Femur (tissue), 1 donor: ENCODE data around the gene TRIM3.

Experiments used
- DNase-seq: peaks from one replicate; pipeline ENCODE4 v3.0.0-alpha.2; 2017

The TRIM3 gene

GRCh38 chr11:6437423-6437822, 36.3 kb downstream of the TRIM3 start:
- no peak for DNase-seq

GRCh38 chr11:6433998-6434660, 39.6 kb downstream of the TRIM3 start:
- DNase-seq, result no peak

GRCh38 chr11:6431861-6432260, 41.9 kb downstream of the TRIM3 start:
- DNase-seq, result no peak

GRCh38 chr11:6427516-6427915, 46.2 kb downstream of the TRIM3 start:
- no peak for DNase-seq

- DNase-seq, result no peak
Measured at GRCh38 chr11:6420677-6421076, 53.1 kb downstream of the TRIM3 start.

GRCh38 chr11:6419009-6419631, 54.6 kb downstream of the TRIM3 start, which contains the start of gene APBB1:
APBB1 (minus strand) TSS chr11:6419094; CDS start chr11:6411347, 7,747 bp downstream.
- peak; percentile 79 for DNase-seq

GRCh38 chr11:6418557-6419008, 55.2 kb downstream of the TRIM3 start:
- peak; percentile 43 for DNase-seq

GRCh38 chr11:6417907-6418556, 55.7 kb downstream of the TRIM3 start:
- DNase-seq, result no peak

- no peak for DNase-seq
Measured at GRCh38 chr11:6415797-6416196, 57.9 kb downstream of the TRIM3 start.

- no peak for DNase-seq
Measured at GRCh38 chr11:6414874-6415328, 58.8 kb downstream of the TRIM3 start.

- no peak for DNase-seq
Measured at GRCh38 chr11:6413791-6414201, 59.9 kb downstream of the TRIM3 start.

- no peak for DNase-seq
Measured at GRCh38 chr11:6411594-6412031, 62.1 kb downstream of the TRIM3 start.

GRCh38 chr11:6410695-6411430, 62.9 kb downstream of the TRIM3 start:
- no peak for DNase-seq

GRCh38 chr11:6406370-6406769, 67.4 kb downstream of the TRIM3 start:
- no peak for DNase-seq

GRCh38 chr11:6405846-6406245, 67.9 kb downstream of the TRIM3 start:
- DNase-seq, result no peak

- DNase-seq, result peak; percentile 78
Measured at GRCh38 chr11:6405052-6405667, 68.6 kb downstream of the TRIM3 start.

- DNase-seq, result no peak
Measured at GRCh38 chr11:6404342-6405051, 69.2 kb downstream of the TRIM3 start.

GRCh38 chr11:6403539-6403938, 70.2 kb downstream of the TRIM3 start:
- DNase-seq, result no peak

GRCh38 chr11:6402561-6402981, 71.2 kb downstream of the TRIM3 start:
- no peak for DNase-seq

- no peak for DNase-seq
Measured at GRCh38 chr11:6402061-6402470, 71.7 kb downstream of the TRIM3 start.

- DNase-seq, result no peak
Measured at GRCh38 chr11:6401464-6401863, 72.3 kb downstream of the TRIM3 start.
